ENCODE results near the gene SPTB.
A peak's percentile ranks its signal among the peaks of the same experiment; 100 is the strongest.
"Not testable (repeated sequence)": the region's sequence is repeated elsewhere in the genome, so short reads cannot be mapped to it uniquely, and the experiment has no call there.

Gene SPTB

GRCh38 chr14:64806202-64806861, 73.4 kb downstream of the SPTB start:
- TF ChIP-seq CTCF (IDR thresholded peaks at IDR 0.05; ENCODE audit: low read length, missing control alignments), result no peak
- no peak overlapping the region for H3K4me3 ChIP-seq (replicated peaks; ENCODE audit: low read depth, low read length)
- peak; percentile 59 for DNase-seq (ENCODE audit: low read depth)

- not testable (repeated sequence) for H3K4me3 ChIP-seq (replicated peaks; ENCODE audit: low read depth, low read length); DNase-seq (ENCODE audit: low read depth)
Observed at GRCh38 chr14:64805646-64806045, 74.1 kb downstream of the SPTB start.

- TF ChIP-seq CTCF (IDR thresholded peaks at IDR 0.05; ENCODE audit: low read length, missing control alignments), result no peak
- DNase-seq (ENCODE audit: low read depth), result no peak
- H3K4me3 ChIP-seq (replicated peaks; ENCODE audit: low read depth, low read length), result no peak overlapping the region
Observed at GRCh38 chr14:64804754-64805260, 74.9 kb downstream of the SPTB start.

- H3K4me3 ChIP-seq (replicated peaks; ENCODE audit: low read depth, low read length), result no peak overlapping the region
- peak; percentile 17 for DNase-seq (ENCODE audit: low read depth)
- peak; percentile 36 for TF ChIP-seq CTCF (IDR thresholded peaks at IDR 0.05; ENCODE audit: low read length, missing control alignments)
Observed at GRCh38 chr14:64801800-64802199, 77.9 kb downstream of the SPTB start.

GRCh38 chr14:64801046-64801445, 78.7 kb downstream of the SPTB start:
- no peak overlapping the region for H3K4me3 ChIP-seq (replicated peaks; ENCODE audit: low read depth, low read length)
- no peak for DNase-seq (ENCODE audit: low read depth)

GRCh38 chr14:64800000-64800399, 79.7 kb downstream of the SPTB start:
- H3K4me3 ChIP-seq (replicated peaks; ENCODE audit: low read depth, low read length), result no peak overlapping the region
- peak; percentile 58 for TF ChIP-seq CTCF (IDR thresholded peaks at IDR 0.05; ENCODE audit: low read length, missing control alignments)
- peak; percentile 51 for DNase-seq (ENCODE audit: low read depth)

More at GRCh38 chr14:64801046-64801445, 78.7 kb downstream of the SPTB start:
- TF ChIP-seq CTCF (IDR thresholded peaks at IDR 0.05; ENCODE audit: low read length, missing control alignments), result no peak

GRCh38 chr14:64799555-64799954, 80.2 kb downstream of the SPTB start:
- no peak overlapping the region for H3K4me3 ChIP-seq (replicated peaks; ENCODE audit: low read depth, low read length)
- TF ChIP-seq CTCF (IDR thresholded peaks at IDR 0.05; ENCODE audit: low read length, missing control alignments), result no peak
- DNase-seq (ENCODE audit: low read depth), result no peak

Measured in fibroblast of pulmonary artery (primary cell).